Measurements from ENCODE around the gene ALKBH7.
"Not testable (repeated sequence)": the region's sequence is repeated elsewhere in the genome, so short reads cannot be mapped to it uniquely, and the experiment has no call there.

The ALKBH7 gene, protein sequence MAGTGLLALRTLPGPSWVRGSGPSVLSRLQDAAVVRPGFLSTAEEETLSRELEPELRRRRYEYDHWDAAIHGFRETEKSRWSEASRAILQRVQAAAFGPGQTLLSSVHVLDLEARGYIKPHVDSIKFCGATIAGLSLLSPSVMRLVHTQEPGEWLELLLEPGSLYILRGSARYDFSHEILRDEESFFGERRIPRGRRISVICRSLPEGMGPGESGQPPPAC

DNA sequence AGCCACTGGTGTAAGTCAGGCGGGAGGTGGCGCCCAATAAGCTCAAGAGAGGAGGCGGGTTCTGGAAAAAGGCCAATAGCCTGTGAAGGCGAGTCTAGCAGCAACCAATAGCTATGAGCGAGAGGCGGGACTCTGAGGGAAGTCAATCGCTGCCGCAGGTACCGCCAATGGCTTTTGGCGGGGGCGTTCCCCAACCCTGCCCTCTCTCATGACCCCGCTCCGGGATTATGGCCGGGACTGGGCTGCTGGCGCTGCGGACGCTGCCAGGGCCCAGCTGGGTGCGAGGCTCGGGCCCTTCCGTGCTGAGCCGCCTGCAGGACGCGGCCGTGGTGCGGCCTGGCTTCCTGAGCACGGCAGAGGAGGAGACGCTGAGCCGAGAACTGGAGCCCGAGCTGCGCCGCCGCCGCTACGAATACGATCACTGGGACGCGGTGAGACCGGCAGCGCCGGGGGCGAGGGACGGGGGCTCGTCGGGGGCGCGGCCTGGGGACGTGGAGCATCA is at the start of gene ALKBH7:
ALKBH7 (plus strand) TSS at position 201 of the 502 bp plus-strand sequence; CDS start at position 228, 27 bp downstream.
- DNase-seq: peak; percentile 100

DNA sequence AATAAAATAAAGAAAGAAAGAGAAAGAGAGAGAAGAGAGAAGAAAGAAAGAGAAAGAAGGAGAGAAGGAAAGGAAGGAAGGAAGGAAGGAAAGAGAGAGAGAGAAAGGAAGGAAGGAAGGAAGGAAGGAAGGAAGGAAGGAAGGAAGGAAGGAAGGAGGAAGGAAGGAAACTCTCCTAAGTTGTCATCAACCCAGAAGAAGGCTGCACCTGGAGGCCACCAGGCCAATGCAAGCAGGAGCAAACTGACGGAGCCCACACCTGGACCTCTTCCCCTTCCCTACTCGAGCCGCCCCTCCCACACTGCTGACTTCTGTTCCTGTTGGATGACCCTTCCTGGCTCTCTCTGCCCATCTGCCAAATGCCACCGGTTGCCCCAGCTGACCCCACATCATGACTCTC is 47.8 kb upstream of the ALKBH7 start:
- no peak for DNase-seq

DNA sequence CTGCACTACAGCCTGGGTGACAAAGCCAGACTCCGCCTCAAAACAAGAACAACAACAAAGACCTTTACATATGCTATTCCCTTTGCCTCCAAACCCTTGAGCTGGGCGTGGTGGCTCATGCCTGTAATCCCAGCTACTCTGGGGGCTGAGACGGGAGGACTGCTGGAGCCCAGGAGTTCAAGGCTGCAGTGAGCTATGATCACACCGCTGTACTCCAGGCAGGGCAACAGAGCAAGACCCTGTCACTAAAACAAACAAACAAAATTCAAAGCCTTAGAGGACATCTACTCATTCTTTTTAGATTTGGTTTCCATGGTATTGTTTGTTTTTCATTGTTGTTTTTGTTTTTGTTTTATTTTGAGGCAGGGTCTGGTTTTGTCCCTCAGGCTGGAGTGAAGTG is 47.0 kb upstream of the ALKBH7 start:
- no peak for DNase-seq

DNA sequence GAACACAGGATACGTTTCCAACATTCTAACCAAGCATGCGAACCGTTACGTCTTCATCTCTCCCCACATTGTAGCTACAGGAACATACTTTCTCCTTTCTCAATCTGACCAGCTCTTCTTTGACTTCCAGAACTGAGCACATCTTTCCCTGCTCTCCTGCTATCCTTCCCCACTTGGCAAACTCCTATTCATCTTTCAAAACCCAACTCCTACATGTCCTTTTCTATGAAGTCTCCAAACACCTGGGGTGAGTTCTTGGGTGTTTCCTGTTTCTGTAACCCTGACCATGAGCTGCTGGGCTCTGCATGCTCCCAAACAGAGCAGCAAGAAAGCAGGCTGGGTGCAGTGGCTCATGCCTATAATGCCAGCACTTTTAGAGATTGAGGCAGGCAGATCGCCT is 45.8 kb upstream of the ALKBH7 start:
- DNase-seq: no peak

DNA sequence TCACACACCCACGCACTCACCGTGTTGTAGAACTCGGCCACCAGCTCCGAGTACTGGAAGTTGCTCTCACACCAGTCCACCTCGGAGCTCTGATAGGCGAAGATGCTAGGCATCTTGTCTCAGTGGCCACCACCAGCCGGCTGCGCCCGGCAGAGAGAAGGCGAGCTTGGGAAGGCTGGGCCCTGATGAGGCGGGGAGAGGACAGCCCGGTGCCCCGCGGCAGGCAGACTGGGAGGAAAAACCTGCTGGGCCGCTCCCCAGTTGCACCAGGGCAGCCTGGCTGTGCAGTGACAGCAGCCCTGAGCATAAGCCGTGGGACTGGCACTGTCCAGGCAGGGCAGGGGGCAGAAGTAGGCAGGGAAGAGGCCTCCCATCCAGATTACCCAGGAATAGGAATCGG is 39.2 kb upstream of the ALKBH7 start, which contains the start of gene ACER1:
ACER1 (minus strand) TSS at position 174 of the 400 bp plus-strand sequence; CDS start at position 113, 61 bp downstream.
- no peak for DNase-seq

DNA sequence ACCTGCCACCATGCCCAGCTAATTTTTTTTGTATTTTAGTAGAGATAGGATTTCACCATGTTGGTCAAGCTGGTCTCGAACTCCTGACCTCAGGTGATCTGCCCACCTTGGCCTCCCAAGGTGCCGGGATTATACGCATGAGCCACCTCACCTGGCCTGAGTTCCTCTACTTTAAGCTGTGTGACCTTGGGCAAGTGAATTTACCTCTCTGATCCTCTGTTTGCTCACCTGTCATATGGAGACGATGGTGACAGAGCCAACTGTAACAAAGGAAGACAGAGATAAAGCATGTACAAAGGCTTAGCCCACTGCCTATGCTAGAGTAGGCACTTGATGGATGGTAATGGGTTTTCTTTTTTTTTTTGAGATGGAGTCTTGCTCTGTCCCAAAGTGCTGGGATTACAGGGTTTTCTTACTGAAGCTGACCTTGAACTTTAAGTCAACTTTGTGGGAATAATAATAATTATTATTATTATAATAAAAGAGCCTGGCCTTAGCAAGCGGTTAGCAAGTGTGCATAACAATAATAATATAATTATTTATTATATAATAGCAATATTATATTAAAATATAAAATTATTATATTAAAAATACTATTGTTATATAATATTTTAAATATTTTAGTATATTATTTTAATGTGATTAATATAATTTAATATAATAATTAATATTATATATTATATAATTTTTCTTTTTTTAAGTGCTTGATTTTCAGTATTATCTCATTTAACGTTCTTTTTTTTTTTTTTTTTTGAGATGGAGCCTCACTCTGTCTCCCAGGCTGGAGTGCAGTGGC is 37.9 kb upstream of the ALKBH7 start:
- DNase-seq: no peak

DNA sequence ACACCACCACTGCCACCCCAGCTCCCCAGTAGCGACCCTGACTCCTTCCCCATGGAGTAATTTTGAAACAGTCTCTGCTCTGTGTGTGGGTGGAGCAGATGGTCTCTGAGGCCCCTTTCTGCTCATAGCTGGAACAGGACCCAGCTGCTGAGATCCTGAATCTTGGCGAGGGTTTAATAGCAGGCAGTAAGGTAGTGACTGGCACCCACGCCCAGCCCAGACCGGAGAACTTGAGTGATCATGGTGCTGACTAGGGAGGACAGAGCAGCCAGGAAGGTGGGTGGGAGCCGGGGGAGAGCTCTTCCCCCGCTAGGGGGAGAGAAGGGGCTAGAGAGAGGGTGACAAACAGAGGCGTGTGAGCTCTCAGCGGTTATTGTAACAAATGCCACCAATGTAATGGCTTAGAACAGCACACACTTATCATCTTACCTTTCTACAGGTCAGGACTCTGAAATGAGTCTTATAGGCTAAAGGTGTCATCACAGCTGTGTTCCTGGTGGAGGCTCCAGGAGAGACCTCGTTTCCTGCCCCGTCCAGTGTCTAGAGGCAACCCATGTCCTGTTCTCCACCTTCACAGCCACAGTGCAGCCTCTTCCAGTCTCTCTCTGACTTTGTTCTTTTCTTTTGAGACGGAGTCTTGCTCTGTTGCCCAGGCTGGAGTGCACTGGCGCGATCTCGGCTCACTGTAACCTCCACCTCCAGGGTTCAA is 31.9 kb upstream of the ALKBH7 start:
- DNase-seq: no peak

DNA sequence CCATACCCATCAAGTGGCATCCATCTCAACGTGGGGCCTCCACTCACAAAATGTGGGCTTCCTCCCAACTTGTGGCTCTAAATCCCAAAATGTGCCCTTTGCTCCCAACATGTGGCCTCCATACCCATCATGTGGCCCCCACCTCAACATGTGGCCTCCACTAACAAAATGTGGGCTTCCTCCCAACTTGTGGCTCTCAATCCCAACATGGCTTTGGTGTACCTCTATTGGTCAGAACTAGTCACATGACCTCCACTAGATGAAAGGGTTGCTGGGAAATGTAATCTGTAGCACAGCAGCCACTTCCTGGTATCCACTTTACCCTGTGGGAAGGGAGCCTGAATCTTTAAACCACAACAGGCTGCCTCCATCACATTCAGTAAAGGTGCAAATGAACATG is 29.1 kb upstream of the ALKBH7 start:
- peak; percentile 24 for DNase-seq

DNA sequence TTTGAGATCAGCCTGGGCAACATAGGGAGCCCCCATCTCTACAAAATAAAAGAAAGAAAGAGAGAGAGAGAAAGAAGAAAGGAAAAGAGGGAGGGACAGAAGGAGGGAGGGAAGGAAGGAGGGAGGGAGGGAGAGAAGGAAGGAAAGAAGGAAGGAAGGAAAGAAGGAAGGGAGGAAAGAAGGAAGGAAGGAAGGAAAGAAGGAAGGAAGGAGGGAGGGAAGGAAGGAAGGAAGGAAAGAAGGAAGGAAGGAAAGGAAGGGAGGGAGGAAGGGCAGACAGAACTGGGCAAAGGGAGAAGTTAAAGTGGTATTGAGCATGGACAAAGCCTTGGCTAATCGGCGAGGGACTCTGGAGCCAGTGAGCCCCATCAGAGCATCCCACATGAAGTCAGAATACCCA is 23.3 kb upstream of the ALKBH7 start:
- DNase-seq: not testable (repeated sequence)

DNA sequence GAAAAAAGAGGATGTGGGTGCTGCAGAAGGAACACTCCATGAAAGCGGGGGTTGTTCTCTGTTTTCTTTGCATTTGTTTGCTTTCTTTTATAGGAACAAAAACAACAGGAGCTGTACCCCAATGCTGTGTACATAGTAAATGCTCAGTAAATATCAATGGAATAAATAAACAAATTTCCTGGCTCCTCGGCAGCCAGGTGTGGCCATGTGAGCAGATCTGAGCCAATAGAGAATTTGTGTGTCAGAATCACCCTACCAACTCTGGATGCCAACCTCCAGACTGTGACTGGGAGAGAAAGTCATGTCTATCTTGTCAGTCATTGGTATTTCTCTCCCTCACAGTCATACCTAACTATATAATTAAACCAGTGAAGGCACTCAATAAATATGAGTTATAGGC is 21.9 kb upstream of the ALKBH7 start:
- DNase-seq: no peak

DNA sequence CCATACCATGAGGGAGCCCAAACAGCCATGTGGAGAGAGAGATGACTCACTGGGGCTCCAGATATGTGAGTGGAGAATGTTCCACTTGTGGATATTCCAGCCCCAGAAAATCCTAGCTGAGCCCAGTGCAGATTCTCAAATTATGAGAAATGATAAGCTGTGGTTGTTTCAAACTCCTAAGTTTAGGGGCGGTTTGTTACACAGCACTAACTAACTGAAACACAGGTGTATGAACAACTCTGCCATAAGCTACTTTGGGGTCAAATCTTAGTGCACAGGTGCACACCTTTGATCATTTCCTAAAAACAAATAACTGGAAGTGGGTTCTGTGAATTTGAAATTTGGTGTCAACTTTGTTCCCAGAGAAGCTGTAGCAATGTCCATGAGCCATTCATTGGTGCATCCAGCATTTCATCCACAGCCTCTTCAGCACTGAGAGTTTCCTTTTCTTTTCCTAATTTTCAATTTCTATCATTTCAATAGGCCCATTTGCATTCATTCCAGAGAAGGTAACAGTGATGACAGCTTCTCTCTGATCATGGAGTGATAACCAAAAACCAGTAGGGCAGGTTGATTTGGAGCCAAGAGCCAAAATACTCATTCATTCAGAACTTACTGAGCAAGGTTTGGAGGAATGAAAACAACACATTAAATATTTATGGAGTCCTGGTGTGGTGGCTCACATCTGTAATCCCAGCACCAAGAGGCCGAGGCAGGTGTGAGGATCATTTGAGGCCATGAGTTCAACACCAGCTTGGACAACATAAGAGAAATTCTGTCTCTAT is 20.0 kb upstream of the ALKBH7 start:
- DNase-seq: no peak

DNA sequence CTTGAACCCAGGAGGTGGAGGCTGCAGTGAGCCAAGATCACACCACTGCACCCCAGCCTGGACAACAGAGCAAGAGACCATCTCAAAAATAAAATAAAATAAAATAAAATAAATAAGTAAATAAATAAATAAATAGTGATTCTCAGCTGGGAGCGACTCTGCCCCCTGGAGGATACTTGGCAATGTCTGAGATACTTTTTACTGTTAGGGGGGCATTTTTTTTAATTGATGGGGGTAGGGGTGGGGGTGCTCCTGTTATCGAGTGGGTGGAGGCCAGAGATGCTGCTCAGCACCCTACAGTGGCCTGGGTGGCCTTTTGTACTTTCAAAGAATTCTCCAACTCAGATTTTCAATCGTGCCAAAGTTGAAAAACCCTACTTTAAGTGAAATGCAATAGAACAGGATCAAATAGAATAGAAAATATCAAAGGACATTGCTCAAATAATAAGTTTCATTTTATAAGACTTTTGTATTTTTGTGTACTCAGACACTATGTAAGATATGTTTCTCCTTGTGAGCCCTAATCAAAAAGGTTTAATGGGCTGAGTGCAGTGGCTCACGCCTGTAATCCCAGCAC is 18.4 kb upstream of the ALKBH7 start:
- peak; percentile 39 for DNase-seq

DNA sequence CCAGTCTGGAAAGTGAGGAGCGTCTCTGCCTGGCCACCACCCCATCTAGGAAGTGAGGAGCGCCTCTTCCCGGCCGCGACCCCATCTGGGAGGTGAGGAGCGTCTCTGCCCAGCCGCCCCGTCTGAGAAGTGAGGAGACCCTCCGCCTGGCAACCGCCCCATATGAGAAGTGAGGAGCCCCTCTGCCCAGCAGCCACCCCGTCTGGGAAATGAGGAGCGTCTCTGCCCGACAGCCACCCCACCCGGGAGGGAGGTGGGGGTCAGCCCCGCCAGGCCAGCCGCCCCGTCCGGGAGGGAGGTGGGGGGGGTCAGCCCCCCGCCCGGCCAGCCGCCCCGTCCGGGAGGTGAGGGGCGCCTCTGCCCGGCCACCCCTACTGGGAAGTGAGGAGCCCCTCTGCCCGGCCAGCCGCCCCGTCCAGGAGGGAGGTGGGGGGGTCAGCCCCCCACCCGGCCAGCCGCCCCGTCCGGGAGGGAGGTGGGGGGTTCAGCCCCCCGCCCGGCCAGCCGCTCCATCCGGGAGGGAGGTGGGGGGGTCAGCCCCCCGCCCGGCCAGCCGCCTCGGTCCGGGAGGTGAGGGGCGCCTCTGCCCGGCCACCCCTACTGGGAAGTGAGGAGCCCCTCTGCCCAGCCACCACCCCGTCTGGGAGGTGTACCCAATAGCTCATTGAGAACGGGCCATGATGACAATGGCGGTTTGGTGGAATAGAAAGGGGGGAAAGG is 17.1 kb upstream of the ALKBH7 start:
- not testable (repeated sequence) for DNase-seq

DNA sequence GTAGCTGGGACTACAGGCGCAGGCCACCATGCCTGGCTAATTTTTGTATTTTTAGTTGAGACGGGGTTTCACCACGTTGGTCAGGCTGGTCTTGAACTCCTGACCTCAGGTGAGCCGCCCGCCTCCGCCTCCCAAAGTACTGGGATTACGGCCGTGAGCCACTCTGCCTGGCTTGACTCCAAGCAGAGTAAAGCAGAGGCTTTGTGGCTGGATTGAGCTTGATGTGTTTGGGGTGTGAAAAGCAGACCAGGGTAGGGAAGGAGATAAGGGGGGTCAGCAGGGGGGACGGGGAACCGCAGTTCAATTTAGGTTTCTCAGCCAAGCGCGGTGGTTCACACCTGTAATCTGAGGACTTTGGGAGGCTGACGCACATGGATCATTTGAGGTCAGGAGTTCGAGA is 15.4 kb upstream of the ALKBH7 start:
- DNase-seq: no peak

DNA sequence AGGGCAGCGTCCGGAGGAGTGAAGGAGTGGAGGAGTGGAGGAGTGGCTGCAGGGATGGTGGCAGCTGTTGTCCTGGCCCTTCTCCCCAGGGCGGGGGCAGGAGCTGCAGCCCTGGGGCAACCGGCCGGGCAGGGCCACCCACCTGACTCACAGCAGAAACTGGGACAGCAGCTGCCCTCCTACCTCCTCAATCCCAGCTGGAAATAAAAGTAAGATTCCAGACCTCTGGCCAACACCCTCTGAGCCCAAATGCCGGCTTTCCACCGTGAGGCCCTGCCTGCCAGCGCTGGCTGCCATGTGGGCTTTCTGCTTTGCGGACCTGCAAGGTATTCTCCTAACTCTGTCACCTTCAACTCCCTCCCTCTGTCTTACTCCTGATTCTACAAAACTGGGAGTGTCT is 14.6 kb upstream of the ALKBH7 start:
- DNase-seq: no peak

DNA sequence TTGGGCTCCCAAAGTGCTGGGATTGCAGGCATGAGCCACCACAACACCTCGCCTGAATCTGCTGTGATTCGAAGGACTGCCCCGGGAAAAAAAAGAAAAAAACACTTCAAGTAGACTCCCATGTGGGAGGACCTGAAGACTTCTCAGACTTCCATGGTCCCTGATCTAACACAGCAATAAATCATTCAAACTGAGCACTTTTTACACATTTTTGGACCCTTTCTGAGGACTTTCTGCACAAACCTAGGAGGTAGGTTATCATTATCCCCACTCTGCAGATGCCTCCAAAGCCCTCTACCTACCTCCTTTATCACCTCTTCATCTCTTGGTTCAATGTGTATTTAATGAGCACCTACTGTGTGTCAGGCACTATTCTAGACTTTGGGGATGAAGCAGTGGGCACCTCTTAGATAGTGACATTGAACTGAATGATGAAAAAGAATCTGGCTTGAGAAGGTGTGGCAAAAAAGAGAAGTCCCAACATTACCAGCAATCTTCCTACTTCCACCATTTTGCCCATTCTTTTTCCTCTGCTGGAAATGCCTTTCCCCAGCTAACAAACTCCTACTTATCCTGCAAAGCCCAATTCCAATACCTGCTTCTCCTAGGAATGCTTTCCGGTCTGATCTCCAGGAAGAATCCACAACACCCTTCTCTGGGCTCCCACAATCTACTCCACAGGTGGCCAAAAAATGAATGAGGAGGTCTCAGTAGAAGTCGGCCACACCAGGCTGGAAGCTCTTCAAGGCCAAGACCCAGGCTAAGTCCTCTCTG is 12.8 kb upstream of the ALKBH7 start:
- no peak for DNase-seq

DNA sequence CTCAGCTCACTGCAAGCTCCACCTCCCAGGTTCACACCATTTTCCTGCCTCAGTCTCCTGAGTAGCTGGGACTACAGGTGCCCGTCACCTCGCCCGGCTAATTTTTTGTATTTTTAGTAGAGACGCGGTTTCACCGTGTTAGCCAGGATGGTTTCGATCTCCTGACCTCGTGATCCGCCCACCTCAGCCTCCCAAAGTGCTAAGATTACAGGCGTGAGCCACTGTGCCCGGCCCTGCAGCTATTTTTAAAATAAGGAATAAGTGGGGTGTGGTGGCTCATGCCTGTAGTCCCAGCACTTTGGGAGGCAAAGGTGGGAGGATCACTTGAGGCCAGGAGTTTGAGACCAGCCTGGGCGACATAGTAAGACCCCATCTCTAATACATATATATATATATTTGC is 12.1 kb upstream of the ALKBH7 start:
- not testable (repeated sequence) for DNase-seq

DNA sequence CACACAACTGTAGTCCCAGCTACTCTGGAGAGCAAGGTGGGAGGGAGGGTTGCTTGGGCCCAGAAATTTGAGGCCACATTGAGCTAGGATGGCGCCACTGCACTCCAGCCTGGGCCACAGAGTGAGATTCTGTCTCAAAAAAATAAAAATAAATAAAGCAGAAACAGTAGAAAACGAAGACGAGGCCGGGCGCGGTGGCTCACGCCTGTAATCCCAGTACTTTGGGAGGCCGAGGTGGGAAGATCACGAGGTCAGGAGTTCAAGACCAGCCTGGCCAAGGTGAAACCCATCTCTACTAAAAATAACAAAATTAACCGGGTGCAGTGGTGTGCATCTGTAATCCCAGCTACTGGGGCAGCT is 11.8 kb upstream of the ALKBH7 start:
- DNase-seq: not testable (repeated sequence)

DNA sequence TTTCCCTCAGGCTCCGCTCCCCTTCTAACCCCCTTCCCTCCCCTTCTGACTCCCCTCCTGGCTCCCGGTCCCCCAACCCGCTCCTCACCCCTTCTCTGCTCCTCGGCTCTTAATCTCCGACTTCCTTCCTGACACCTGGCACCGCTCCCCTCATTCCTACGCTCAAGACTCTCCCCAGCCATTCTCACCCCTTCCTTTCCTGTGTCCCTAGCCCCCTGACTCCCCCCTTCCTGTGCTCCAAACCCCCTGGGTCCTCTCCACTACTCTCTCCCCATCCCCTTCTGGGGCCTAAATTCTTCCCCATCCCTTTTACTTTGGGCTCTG is 10.6 kb upstream of the ALKBH7 start:
- DNase-seq: peak; percentile 45

DNA sequence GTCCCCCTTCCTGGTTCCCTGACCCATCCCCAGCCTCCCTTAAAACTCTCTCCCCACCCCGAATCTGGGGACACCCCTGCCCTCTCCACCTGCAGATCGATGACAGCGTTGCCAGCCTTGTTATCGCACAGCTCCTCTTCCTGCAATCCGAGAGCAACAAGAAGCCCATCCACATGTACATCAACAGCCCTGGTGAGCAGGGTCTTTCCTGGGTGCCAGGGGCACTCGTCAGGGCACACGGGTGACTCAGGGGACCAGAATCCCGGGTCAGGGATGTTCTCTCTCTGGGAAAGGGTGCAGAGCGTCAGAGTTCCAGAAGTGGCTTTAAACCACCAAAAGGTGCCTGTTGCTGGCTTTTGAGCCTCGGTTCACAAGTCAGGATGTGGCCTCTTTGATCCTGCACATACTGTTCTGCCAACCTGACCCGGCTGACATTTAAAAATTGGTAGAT is 10.2 kb upstream of the ALKBH7 start:
- DNase-seq: peak; percentile 33

DNA sequence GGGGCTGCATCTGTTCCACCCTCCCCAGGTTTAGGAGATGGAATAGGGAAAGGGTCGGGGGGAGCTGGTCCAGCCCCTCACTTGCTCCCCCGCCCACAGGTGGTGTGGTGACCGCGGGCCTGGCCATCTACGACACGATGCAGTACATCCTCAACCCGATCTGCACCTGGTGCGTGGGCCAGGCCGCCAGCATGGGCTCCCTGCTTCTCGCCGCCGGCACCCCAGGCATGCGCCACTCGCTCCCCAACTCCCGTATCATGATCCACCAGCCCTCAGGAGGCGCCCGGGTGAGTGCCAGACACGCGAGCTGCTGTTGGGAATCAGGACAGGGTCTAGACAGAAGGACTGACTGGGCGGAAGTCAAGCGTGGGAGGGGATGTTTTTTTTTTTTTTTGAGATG is 8.2 kb upstream of the ALKBH7 start:
- DNase-seq: no peak
